ENCODE results near the gene ZNF32. TPM values are rescaled to one million over a fixed set of nuclear protein-coding genes. Genes with fewer than 3 reads are reported as not detected.

The ZNF32 gene
- total RNA-seq, 1 experiment from 2014 or later = 17.8 TPM

GRCh38 chr10:43688348-43688892 is 39.7 kb upstream of the ZNF32 start:
- TF ChIP-seq, protein P1, sequence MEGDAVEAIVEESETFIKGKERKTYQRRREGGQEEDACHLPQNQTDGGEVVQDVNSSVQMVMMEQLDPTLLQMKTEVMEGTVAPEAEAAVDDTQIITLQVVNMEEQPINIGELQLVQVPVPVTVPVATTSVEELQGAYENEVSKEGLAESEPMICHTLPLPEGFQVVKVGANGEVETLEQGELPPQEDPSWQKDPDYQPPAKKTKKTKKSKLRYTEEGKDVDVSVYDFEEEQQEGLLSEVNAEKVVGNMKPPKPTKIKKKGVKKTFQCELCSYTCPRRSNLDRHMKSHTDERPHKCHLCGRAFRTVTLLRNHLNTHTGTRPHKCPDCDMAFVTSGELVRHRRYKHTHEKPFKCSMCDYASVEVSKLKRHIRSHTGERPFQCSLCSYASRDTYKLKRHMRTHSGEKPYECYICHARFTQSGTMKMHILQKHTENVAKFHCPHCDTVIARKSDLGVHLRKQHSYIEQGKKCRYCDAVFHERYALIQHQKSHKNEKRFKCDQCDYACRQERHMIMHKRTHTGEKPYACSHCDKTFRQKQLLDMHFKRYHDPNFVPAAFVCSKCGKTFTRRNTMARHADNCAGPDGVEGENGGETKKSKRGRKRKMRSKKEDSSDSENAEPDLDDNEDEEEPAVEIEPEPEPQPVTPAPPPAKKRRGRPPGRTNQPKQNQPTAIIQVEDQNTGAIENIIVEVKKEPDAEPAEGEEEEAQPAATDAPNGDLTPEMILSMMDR (IDR thresholded peaks at IDR 0.05; ENCODE audit: unreplicated experiment) = no peak
- peak overlapping the region; percentile 71 for H3K4me3 Mint-ChIP-seq (ENCODE audit: low read depth, unreplicated experiment)
- peaks cover 36% of the 10 kb centered on the region for H3K27me3 Mint-ChIP-seq (ENCODE audit: unreplicated experiment)
- no peaks in the 10 kb centered on the region for H3K4me1 Mint-ChIP-seq (ENCODE audit: low read depth, unreplicated experiment)
- intact Hi-C loops (cut with micrococcal nuclease; ENCODE audit: unreplicated experiment) = no loop called here
- CTCF ChIA-PET = interaction anchor here (0.7 kb wide), 1 partner anchor 569 kb away, joined by 3 read pairs; no protein-coding TSS in a partner anchor
- BruUV-seq (replicated peaks) = no TSS peak
- DNase-seq = no peak
- no peaks in the 10 kb centered on the region for H3K9me3 Mint-ChIP-seq (ENCODE audit: low read depth, unreplicated experiment)
- no peak overlapping the region for H3K27ac Mint-ChIP-seq (ENCODE audit: unreplicated experiment)
- H3K36me3 Mint-ChIP-seq (ENCODE audit: insufficient read depth, unreplicated experiment) = peaks cover 7% of the 10 kb centered on the region

GRCh38 chr10:43687373-43687772 is 38.7 kb upstream of the ZNF32 start:
- no TSS peak for BruUV-seq (replicated peaks)
- CTCF ChIA-PET = no interaction called here
- no peak for DNase-seq
- intact Hi-C loops (cut with micrococcal nuclease; ENCODE audit: unreplicated experiment) = no loop called here
- TF ChIP-seq, protein P1 (IDR thresholded peaks at IDR 0.05; ENCODE audit: unreplicated experiment) = no peak
- Mint-ChIP-seq H3K9me3 (ENCODE audit: low read depth, unreplicated experiment) (peaks cover 3% of the 10 kb centered on the region), H3K27ac (ENCODE audit: unreplicated experiment) (no peak overlapping the region), H3K27me3 (ENCODE audit: unreplicated experiment) (peaks cover 47% of the 10 kb centered on the region), H3K36me3 (ENCODE audit: insufficient read depth, unreplicated experiment) (peaks cover 7% of the 10 kb centered on the region), H3K4me1 (ENCODE audit: low read depth, unreplicated experiment) (no peaks in the 10 kb centered on the region), H3K4me3 (ENCODE audit: low read depth, unreplicated experiment) (no peak overlapping the region)

DNA sequence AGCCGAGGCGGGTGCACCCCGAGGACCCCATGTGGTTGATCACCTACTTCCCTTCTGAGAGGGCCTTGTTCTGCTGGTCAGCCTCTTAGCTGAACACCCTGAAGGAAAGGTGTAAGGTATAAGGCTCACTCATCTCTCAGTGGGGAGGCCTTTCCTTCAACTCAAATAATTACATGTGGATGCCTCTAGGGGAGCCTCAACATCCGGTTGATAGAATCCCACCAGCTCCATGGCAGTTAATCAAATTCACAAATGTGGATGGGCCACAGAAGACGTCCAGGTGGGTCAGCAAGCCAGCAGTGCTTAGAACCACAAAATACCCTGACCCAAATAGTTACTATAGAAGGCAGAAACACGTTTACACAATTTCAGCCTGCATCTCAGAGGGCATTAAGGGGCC is 37.7 kb upstream of the ZNF32 start:
- DNase-seq = no peak
- Mint-ChIP-seq H3K4me3 (ENCODE audit: low read depth, unreplicated experiment) (no peak overlapping the region), H3K4me1 (ENCODE audit: low read depth, unreplicated experiment) (no peaks in the 10 kb centered on the region), H3K27me3 (ENCODE audit: unreplicated experiment) (peaks cover 57% of the 10 kb centered on the region), H3K36me3 (ENCODE audit: insufficient read depth, unreplicated experiment) (peaks cover 7% of the 10 kb centered on the region), H3K9me3 (ENCODE audit: low read depth, unreplicated experiment) (peaks cover 3% of the 10 kb centered on the region), H3K27ac (ENCODE audit: unreplicated experiment) (no peak overlapping the region)
- TF ChIP-seq, protein P1 (IDR thresholded peaks at IDR 0.05; ENCODE audit: unreplicated experiment) = no peak
- intact Hi-C loops (cut with micrococcal nuclease; ENCODE audit: unreplicated experiment) = no loop called here
- no TSS peak for BruUV-seq (replicated peaks)
- CTCF ChIA-PET = interaction anchor here (1.4 kb wide), 1 partner anchor 99 kb away, joined by 3 read pairs; no protein-coding TSS in a partner anchor

GRCh38 chr10:43685744-43686143 is 37.1 kb upstream of the ZNF32 start:
- Mint-ChIP-seq H3K4me3 (ENCODE audit: low read depth, unreplicated experiment) (no peak overlapping the region), H3K9me3 (ENCODE audit: low read depth, unreplicated experiment) (peaks cover 3% of the 10 kb centered on the region), H3K27me3 (ENCODE audit: unreplicated experiment) (peaks cover 57% of the 10 kb centered on the region), H3K27ac (ENCODE audit: unreplicated experiment) (no peak overlapping the region), H3K4me1 (ENCODE audit: low read depth, unreplicated experiment) (no peaks in the 10 kb centered on the region), H3K36me3 (ENCODE audit: insufficient read depth, unreplicated experiment) (peaks cover 7% of the 10 kb centered on the region)
- DNase-seq = no peak
- CTCF ChIA-PET = interaction anchor here (1.4 kb wide), 1 partner anchor 100 kb away, joined by 3 read pairs; no protein-coding TSS in a partner anchor
- intact Hi-C loops (cut with micrococcal nuclease; ENCODE audit: unreplicated experiment) = no loop called here
- no TSS peak for BruUV-seq (replicated peaks)
- TF ChIP-seq, protein P1 (IDR thresholded peaks at IDR 0.05; ENCODE audit: unreplicated experiment) = no peak

Measured in Calu3 (cell line).